Right atrium auricular region (tissue), 2 donors: Measurements from ENCODE around the gene RGS16. TPM values are rescaled to one million over a fixed set of nuclear protein-coding genes. Genes with fewer than 3 reads are reported as not detected.

Experiments used
- DNase-seq: peaks from one replicate; pipeline ENCODE4 v3.0.0-alpha.2; 2019; ENCODE audit warnings: low spot score
- H3K27ac ChIP-seq, 2 donors: fragments of 200-600 bp; sonication (generic); 1 replicate in 1 of 2; 2 replicates in 1 of 2; pipeline ENCODE4 v1.5.1; 2016 to 2019
- H3K27me3 ChIP-seq, 2 donors: fragments of 200-600 bp; sonication (generic); one replicate each; pipeline versions ENCODE4 v1.5.1 to v1.6.0; 2017 to 2019
- H3K36me3 ChIP-seq: fragments of 200-600 bp; sonication (generic); one replicate; pipeline ENCODE4 v1.5.1; 2016
- H3K4me1 ChIP-seq, 2 donors: fragments of 200-600 bp; sonication (generic); one replicate each; pipeline versions ENCODE4 v1.5.1 to v1.6.0; 2017 to 2019
- H3K4me3 ChIP-seq, 2 donors: fragments of 200-600 bp; sonication (generic); 1 replicate in 1 of 2; 2 replicates in 1 of 2; pipeline ENCODE4 v1.5.1; 2017 to 2019; ENCODE audit warnings: mild to moderate bottlenecking in 1 of 2, moderate library complexity in 1 of 2
- H3K9me3 ChIP-seq, 2 donors: fragments of 200-600 bp; sonication (generic); one replicate each; pipeline ENCODE4 v1.5.1; 2019
- CTCF ChIP-seq, 2 donors: fragments of 200-600 bp; sonication (generic); IDR thresholded peaks; one replicate each; pipeline ENCODE4 v1.5.1; 2019; ENCODE audit warnings: antibody characterized with exemption in 2 of 2
- total RNA-seq, 2 donors: library from RNA; depleted of rRNA; stranded (reverse); fragments of >200 nt; gene quantifications; one replicate each; pipeline ENCODE4 v1.1.0, GENCODE V29; 2016

Gene RGS16
- total RNA-seq, 2 donors from 2014 or later = 1.4 to 2.2 TPM

GRCh38 chr1:182600036-182600713 lies 4.0 kb downstream of the RGS16 start:
- no peak overlapping the region for H3K4me3 ChIP-seq
- H3K9me3 ChIP-seq = no peaks in the 10 kb centered on the region
- peaks cover 0 to 21% of the 10 kb centered on the region in 2 donors for H3K4me1 ChIP-seq
- no peak overlapping the region for H3K27ac ChIP-seq
- no peak for DNase-seq
- no peak for TF ChIP-seq CTCF (IDR thresholded peaks at IDR 0.05)
- H3K27me3 ChIP-seq = no peaks in the 10 kb centered on the region
- H3K36me3 ChIP-seq = no peaks in the 10 kb centered on the region

- Histone ChIP-seq H3K4me1 (peaks cover 0 to 16% of the 10 kb centered on the region in 2 donors), H3K27ac (no peak overlapping the region), H3K27me3 (no peaks in the 10 kb centered on the region), H3K9me3 (no peaks in the 10 kb centered on the region), H3K4me3 (no peak overlapping the region), H3K36me3 (no peaks in the 10 kb centered on the region)
- DNase-seq = no peak
- no peak for TF ChIP-seq CTCF (IDR thresholded peaks at IDR 0.05)
Observed at GRCh38 chr1:182599339-182599738, 4.8 kb downstream of the RGS16 start.

- TF ChIP-seq CTCF (IDR thresholded peaks at IDR 0.05) = no peak
- H3K9me3 ChIP-seq = no peaks in the 10 kb centered on the region
- no peaks in the 10 kb centered on the region for H3K36me3 ChIP-seq
- H3K4me1 ChIP-seq = peaks cover 0 to 9% of the 10 kb centered on the region in 2 donors
- no peak overlapping the region for H3K4me3 ChIP-seq
- DNase-seq = no peak
- no peak overlapping the region for H3K27ac ChIP-seq
- no peaks in the 10 kb centered on the region for H3K27me3 ChIP-seq
Observed at GRCh38 chr1:182598296-182598695, 5.9 kb downstream of the RGS16 start.

GRCh38 chr1:182596934-182597333 lies 7.3 kb downstream of the RGS16 start:
- no peaks in the 10 kb centered on the region for H3K27me3 ChIP-seq
- H3K4me1 ChIP-seq = peaks cover 0 to 6% of the 10 kb centered on the region in 2 donors
- H3K27ac ChIP-seq = no peak overlapping the region
- DNase-seq = no peak
- no peaks in the 10 kb centered on the region for H3K9me3 ChIP-seq
- TF ChIP-seq CTCF (IDR thresholded peaks at IDR 0.05) = no peak
- no peak overlapping the region for H3K4me3 ChIP-seq
- no peaks in the 10 kb centered on the region for H3K36me3 ChIP-seq

GRCh38 chr1:182595641-182596240 lies 8.4 kb downstream of the RGS16 start:
- TF ChIP-seq CTCF (IDR thresholded peaks at IDR 0.05) = peak; percentile 80 to 88
- H3K27ac ChIP-seq = no peak overlapping the region
- H3K4me3 ChIP-seq = no peak overlapping the region
- H3K36me3 ChIP-seq = no peaks in the 10 kb centered on the region
- DNase-seq = peak; percentile 79
- no peaks in the 10 kb centered on the region for H3K27me3 ChIP-seq
- H3K4me1 ChIP-seq = no peaks in the 10 kb centered on the region
- no peaks in the 10 kb centered on the region for H3K9me3 ChIP-seq
